Activated CD8-positive, alpha-beta T cell treated with anti-CD3 and anti-CD28 coated beads for 36 hours (primary cell): Measurements from ENCODE around the gene MMP19. TPM values are rescaled to one million over a fixed set of nuclear protein-coding genes. Genes with fewer than 3 reads are reported as not detected.

Experiments used
- ATAC-seq: fragments of 200-7000 bp; cut with Tn5 transposase; one replicate; pipeline ENCODE4 v1.10.0; 2021; ENCODE audit warnings: mild to moderate bottlenecking, moderate library complexity
- CTCF ChIA-PET: fragments of 350-600 bp; sonication (Branson Sonifier 250); formaldehyde crosslinking; loops from one replicate; lab custom pipeline; 2021; ENCODE audit warnings: antibody characterized with exemption; lab: Charles Lee
- POLR2A ChIA-PET: fragments of 350-600 bp; sonication (Branson Sonifier 250); formaldehyde crosslinking; loops from one replicate; lab custom pipeline; 2021; ENCODE audit warnings: antibody characterized with exemption; lab: Charles Lee
- DNase-seq: peaks from one replicate; pipeline ENCODE4 v3.0.0-alpha.2; 2020
- H3K27ac Mint-ChIP-seq: one replicate; pipeline ENCODE4 v1.8.0; 2021; ENCODE audit warnings: mild to moderate bottlenecking, mixed read lengths
- H3K27me3 Mint-ChIP-seq: one replicate; pipeline ENCODE4 v1.8.0; 2021; ENCODE audit warnings: mixed read lengths
- H3K36me3 Mint-ChIP-seq: one replicate; pipeline ENCODE4 v1.8.0; 2021; ENCODE audit warnings: low read depth, mixed read lengths
- H3K4me1 Mint-ChIP-seq: one replicate; pipeline ENCODE4 v1.8.0; 2021; ENCODE audit warnings: low read depth, mixed read lengths
- H3K4me3 Mint-ChIP-seq: one replicate; pipeline ENCODE4 v1.8.0; 2021; ENCODE audit warnings: mild to moderate bottlenecking, moderate library complexity, mixed read lengths
- H3K9me3 Mint-ChIP-seq: one replicate; pipeline ENCODE4 v1.8.0; 2021; ENCODE audit warnings: mixed read lengths
- CTCF ChIP-seq: fragments of 200-600 bp; IDR thresholded peaks from one replicate; pipeline ENCODE4 v1.8.0; 2022; ENCODE audit warnings: antibody characterized with exemption, mild to moderate bottlenecking
- intact Hi-C: fragments of 100-400 bp; cut with micrococcal nuclease; formaldehyde crosslinking; loops from one replicate; pipeline ENCODE4 v1.10.0; 2022
- total RNA-seq, 2 experiments: library from RNA; stranded (reverse); gene quantifications; one replicate each; pipeline ENCODE4 v1.2.3, GENCODE V29; 2021

Gene MMP19
- total RNA-seq, 2 experiments from 2014 or later, result not detected

GRCh38 chr12:55849616-55850343 is 7.0 kb upstream of the MMP19 start:
- Mint-ChIP-seq H3K4me1 (peaks cover 16% of the 10 kb centered on the region), H3K27ac (no peak overlapping the region), H3K36me3 (no peaks in the 10 kb centered on the region), H3K27me3 (no peaks in the 10 kb centered on the region), H3K4me3 (no peak overlapping the region), H3K9me3 (no peaks in the 10 kb centered on the region)
- no peak for TF ChIP-seq CTCF
- intact Hi-C loops, result no loop called here
- ChIA-PET CTCF (interaction anchor here (0.6 to 1.0 kb wide), 2 partner anchors 52 to 95 kb away, joined by 3 read pairs; no protein-coding TSS in a partner anchor), POLR2A (no interaction called here)
- DNase-seq, result no peak
- ATAC-seq, result no peak

- peak overlapping the region; percentile 84 for H3K27ac Mint-ChIP-seq
- no peaks in the 10 kb centered on the region for H3K27me3 Mint-ChIP-seq
- ATAC-seq (peak; percentile 71), DNase-seq (peak; percentile 29)
- H3K36me3 Mint-ChIP-seq, result no peaks in the 10 kb centered on the region
- CTCF ChIA-PET, result interaction anchor here (0.7 to 1.2 kb wide), 4 partner anchors 15 to 148 kb away, joined by 3 to 6 read pairs (median 3); no protein-coding TSS in a partner anchor
- intact Hi-C loops, result no loop called here
- TF ChIP-seq CTCF, result no peak
- peaks cover 16% of the 10 kb centered on the region for H3K4me1 Mint-ChIP-seq
- POLR2A ChIA-PET, result interaction anchor here (1.1 to 2.1 kb wide), 2 partner anchors 17 to 77 kb away, joined by 3 to 10 read pairs; no protein-coding TSS in a partner anchor
- no peak overlapping the region for H3K4me3 Mint-ChIP-seq
- no peaks in the 10 kb centered on the region for H3K9me3 Mint-ChIP-seq
These were observed 5.0 kb upstream of the MMP19 start for GRCh38 chr12:55847603-55848291.

- ATAC-seq (peak; percentile 78), DNase-seq (peak; percentile 70)
- no peaks in the 10 kb centered on the region for H3K36me3 Mint-ChIP-seq
- H3K9me3 Mint-ChIP-seq, result no peaks in the 10 kb centered on the region
- ChIA-PET POLR2A (interaction anchor here (1.1 to 2.1 kb wide), 2 partner anchors 16 to 77 kb away, joined by 3 to 10 read pairs; no protein-coding TSS in a partner anchor), CTCF (interaction anchor here (0.7 to 1.2 kb wide), 3 partner anchors 15 to 149 kb away, joined by 3 to 6 read pairs (median 3); no protein-coding TSS in a partner anchor)
- no peak for TF ChIP-seq CTCF
- intact Hi-C loops, result no loop called here
- H3K4me3 Mint-ChIP-seq, result no peak overlapping the region
- peaks cover 16% of the 10 kb centered on the region for H3K4me1 Mint-ChIP-seq
- H3K27me3 Mint-ChIP-seq, result no peaks in the 10 kb centered on the region
- peak overlapping the region; percentile 84 for H3K27ac Mint-ChIP-seq
These were observed 4.3 kb upstream of the MMP19 start for GRCh38 chr12:55847033-55847432.

- no peak overlapping the region for H3K4me3 Mint-ChIP-seq
- no peak for DNase-seq
- H3K27me3 Mint-ChIP-seq, result no peaks in the 10 kb centered on the region
- intact Hi-C loops, result no loop called here
- peaks cover 16% of the 10 kb centered on the region for H3K4me1 Mint-ChIP-seq
- H3K27ac Mint-ChIP-seq, result no peak overlapping the region
- POLR2A ChIA-PET, result interaction anchor here (2.1 kb wide), 1 partner anchor 15 kb away, joined by 10 read pairs; no protein-coding TSS in a partner anchor
- no peaks in the 10 kb centered on the region for H3K36me3 Mint-ChIP-seq
- TF ChIP-seq CTCF, result no peak
- ATAC-seq, result no peak
- CTCF ChIA-PET, result no interaction called here
- H3K9me3 Mint-ChIP-seq, result no peaks in the 10 kb centered on the region
These were observed 3.2 kb upstream of the MMP19 start for GRCh38 chr12:55845785-55846496.
